H1 (cell line): ENCODE measurements around the gene CGNL1. TPM values are rescaled to one million over a fixed set of nuclear protein-coding genes. Genes with fewer than 3 reads are reported as not detected.

Experiments
- CTCF ChIA-PET: fragments of 300-600 bp; sonication (Branson Sonifier 250); formaldehyde crosslinking; loops from one replicate; lab custom pipeline; 2021; ENCODE audit not compliant: partially characterized antibody; lab: Charles Lee
- POLR2A ChIA-PET: fragments of 300-600 bp; sonication (Branson Sonifier 250); formaldehyde crosslinking; loops from one replicate; lab custom pipeline; 2021; ENCODE audit warnings: inconsistent platforms; ENCODE audit not compliant: partially characterized antibody; lab: Charles Lee
- DNase-seq, 2 experiments: peaks; one replicate each; pipeline versions ENCODE4 v3.0.0 to v3.0.0-alpha.2; 2010 to 2022; ENCODE audit warnings: low spot score in 2 of 2, low read depth in 1 of 2, mixed read lengths in 1 of 2
- FAIRE-seq: peaks from 2 replicates; lab custom pipeline; 2011; peaks lifted over from hg19 to GRCh38; lab: Jason Lieb, UNC
- H2AFZ ChIP-seq: 2 replicates; pipeline ENCODE4 v1.8.1; 2012; ENCODE audit warnings: low read length, inconsistent platforms
- H2AK5ac ChIP-seq: 2 replicates; pipeline ENCODE4 v1.6.1; 2013; ENCODE audit warnings: low read depth, low read length
- H2BK120ac ChIP-seq: replicated peaks from 2 replicates; pipeline ENCODE3; 2013; ENCODE audit warnings: low read depth, low read length, inconsistent platforms
- H2BK12ac ChIP-seq: 2 replicates; pipeline ENCODE4 v1.6.1; 2013; ENCODE audit warnings: low read depth, low read length
- H2BK15ac ChIP-seq: 2 replicates; pipeline ENCODE4 v1.6.1; 2013; ENCODE audit warnings: low read length
- H2BK20ac ChIP-seq: 2 replicates; pipeline ENCODE4 v1.6.1; 2013; ENCODE audit warnings: low read length
- H2BK5ac ChIP-seq: 2 replicates; pipeline ENCODE4 v1.6.1; 2013; ENCODE audit warnings: low read depth, low read length
- H3K14ac ChIP-seq: 2 replicates; pipeline ENCODE4 v1.6.1; 2013; ENCODE audit warnings: inconsistent platforms; ENCODE audit not compliant: insufficient read length
- H3K18ac ChIP-seq: 2 replicates; pipeline ENCODE4 v1.6.1; 2013; ENCODE audit warnings: low read length; ENCODE audit errors: extremely low read depth
- H3K23ac ChIP-seq: 2 replicates; pipeline ENCODE4 v1.6.1; 2013; ENCODE audit warnings: inconsistent platforms; ENCODE audit not compliant: insufficient read length
- H3K23me2 ChIP-seq: 2 replicates; pipeline ENCODE4 v1.6.1; 2013; ENCODE audit warnings: low read depth, low read length
- H3K27ac ChIP-seq: 2 replicates; pipeline ENCODE4 v1.6.1; 2011; ENCODE audit warnings: low read depth, low read length, inconsistent platforms
- H3K27me3 ChIP-seq, 4 experiments: replicated peaks in 1 of 4; 1 replicate in 1 of 4; 2 replicates in 3 of 4; pipeline versions ENCODE4 v1.6.1 to v1.8.1; 2011 to 2013; ENCODE audit warnings: low read length in 3 of 4, mild to moderate bottlenecking in 3 of 4, inconsistent platforms in 2 of 4, mixed read lengths in 2 of 4, moderate library complexity in 1 of 4; ENCODE audit not compliant: control insufficient read depth in 3 of 4, insufficient read depth in 3 of 4; ENCODE audit errors: extremely low read depth in 1 of 4
- H3K36me3 ChIP-seq, 4 experiments: 2 replicates each; pipeline versions ENCODE4 v1.6.1 to v1.8.1; 2011 to 2013; ENCODE audit warnings: mild to moderate bottlenecking in 4 of 4, low read length in 3 of 4, moderate library complexity in 2 of 4, control low read depth in 1 of 4, inconsistent platforms in 1 of 4; ENCODE audit not compliant: insufficient read depth in 4 of 4, control insufficient read depth in 2 of 4
- H3K4ac ChIP-seq: replicated peaks from 2 replicates; pipeline ENCODE3; 2013; ENCODE audit warnings: low read length, low read depth, mixed read lengths, inconsistent platforms; ENCODE audit not compliant: insufficient read length
- H3K4me1 ChIP-seq, 4 experiments: replicated peaks in 1 of 4; 1 replicate in 1 of 4; 2 replicates in 3 of 4; pipeline versions ENCODE4 v1.6.1 to v1.8.1; 2011 to 2013; ENCODE audit warnings: low read length in 3 of 4, inconsistent platforms in 2 of 4, mixed read lengths in 1 of 4; ENCODE audit not compliant: insufficient read depth in 4 of 4, control insufficient read depth in 3 of 4
- H3K4me2 ChIP-seq, 2 experiments: 2 replicates each; pipeline versions ENCODE4 v1.6.1 to v1.8.1; 2011 to 2013; ENCODE audit warnings: low read depth in 2 of 2, low read length in 2 of 2, control low read depth in 1 of 2, inconsistent platforms in 1 of 2, mild to moderate bottlenecking in 1 of 2; ENCODE audit not compliant: insufficient read depth in 1 of 2
- H3K4me3 ChIP-seq, 4 experiments: fragments of 200-600, 300-600 bp in 1 of 4; sonication (generic), shearing (Covaris generic), sonication (Bioruptor Twin) in 1 of 4; 2 replicates each; pipeline versions ENCODE4 v1.5.1 to v1.8.1; 2011 to 2016; ENCODE audit warnings: low read length in 4 of 4, low read depth in 3 of 4, control low read depth in 2 of 4, inconsistent platforms in 2 of 4, mild to moderate bottlenecking in 2 of 4, mixed read lengths in 1 of 4, moderate library complexity in 1 of 4; ENCODE audit not compliant: insufficient read depth in 2 of 4; ENCODE audit errors: extremely low read depth in 1 of 4
- H3K56ac ChIP-seq: replicated peaks from 2 replicates; pipeline ENCODE3; 2013; ENCODE audit warnings: low read depth, mild to moderate bottlenecking, mixed read lengths, low read length, inconsistent platforms; ENCODE audit not compliant: insufficient read length
- H3K79me1 ChIP-seq: 2 replicates; pipeline ENCODE4 v1.6.1; 2013; ENCODE audit warnings: low read depth, low read length, control low read depth
- H3K79me2 ChIP-seq, 2 experiments: 2 replicates each; pipeline versions ENCODE4 v1.6.1 to v1.8.1; 2012 to 2013; ENCODE audit warnings: low read length in 2 of 2, mild to moderate bottlenecking in 2 of 2, inconsistent platforms in 1 of 2; ENCODE audit not compliant: insufficient read depth in 2 of 2, control insufficient read depth in 1 of 2
- H3K9ac ChIP-seq, 4 experiments: replicated peaks in 1 of 4; 1 replicate in 1 of 4; 2 replicates in 3 of 4; pipeline versions ENCODE4 v1.6.1 to v1.8.1; 2011 to 2013; ENCODE audit warnings: low read depth in 3 of 4, low read length in 3 of 4, control low read depth in 2 of 4, mild to moderate bottlenecking in 2 of 4, moderate library complexity in 2 of 4, inconsistent platforms in 1 of 4; ENCODE audit errors: extremely low read depth in 1 of 4
- H3K9me3 ChIP-seq, 2 experiments: 2 replicates each; pipeline versions ENCODE4 v1.6.1 to v1.8.1; 2012 to 2013; ENCODE audit warnings: mild to moderate bottlenecking in 2 of 2, moderate library complexity in 2 of 2, control low read depth in 1 of 2, inconsistent platforms in 1 of 2, low read depth in 1 of 2, low read length in 1 of 2, mixed read lengths in 1 of 2; ENCODE audit not compliant: insufficient read depth in 2 of 2
- H4K20me1 ChIP-seq, 2 experiments: replicated peaks in 1 of 2; 2 replicates each; pipeline versions ENCODE3 to v1.8.1; 2011 to 2013; ENCODE audit warnings: inconsistent platforms in 2 of 2, low read length in 2 of 2, mild to moderate bottlenecking in 1 of 2; ENCODE audit not compliant: insufficient read depth in 2 of 2, control insufficient read depth in 1 of 2
- H4K5ac ChIP-seq: 2 replicates; pipeline ENCODE4 v1.6.1; 2013; ENCODE audit warnings: low read length, low read depth, mixed read lengths, inconsistent platforms; ENCODE audit not compliant: insufficient read length
- H4K8ac ChIP-seq: 2 replicates; pipeline ENCODE4 v1.8.0; 2013; ENCODE audit warnings: mild to moderate bottlenecking, moderate library complexity, low read length, inconsistent platforms; ENCODE audit not compliant: insufficient read depth; ENCODE audit errors: extremely low read depth
- H4K91ac ChIP-seq: replicated peaks from 2 replicates; pipeline ENCODE3; 2013; ENCODE audit warnings: low read length, mixed read lengths, inconsistent platforms; ENCODE audit not compliant: insufficient read length
- ASH2L ChIP-seq: fragments of 200-600, 300-600 bp; sonication (generic); IDR thresholded peaks from one replicate; pipeline ENCODE4 v1.7.1; 2017; ENCODE audit warnings: low read length
- ATF3 ChIP-seq: IDR thresholded peaks from 2 replicates; pipeline ENCODE4 v1.6.1; 2011; ENCODE audit warnings: low read depth, mild to moderate bottlenecking, low read length; ENCODE audit not compliant: insufficient read depth
- BACH1 ChIP-seq: IDR thresholded peaks from 2 replicates; pipeline ENCODE4 v1.6.1; 2012; ENCODE audit warnings: low read length, improper control_type of control experiment
- EGR1 ChIP-seq: IDR thresholded peaks from 2 replicates; pipeline ENCODE4 v1.6.1; 2011; ENCODE audit warnings: low read depth, low read length, borderline replicate concordance
- EZH2 ChIP-seq: fragments of 200-600 bp; sonication (generic); IDR thresholded peaks from 2 replicates; pipeline ENCODE4 v1.7.1; 2012; ENCODE audit warnings: low read depth, mild to moderate bottlenecking, moderate library complexity, low read length, inconsistent platforms; ENCODE audit not compliant: severe bottlenecking
- HDAC6 ChIP-seq: IDR thresholded peaks from one replicate; pipeline ENCODE4 v1.7.1; 2012; ENCODE audit warnings: low read depth, mild to moderate bottlenecking, inconsistent platforms, low read length, moderate library complexity
- KDM1A ChIP-seq: fragments of 200-600, 300-600 bp; sonication (generic); IDR thresholded peaks from 2 replicates; pipeline ENCODE4 v1.7.1; 2016; ENCODE audit warnings: mild to moderate bottlenecking, low read length, borderline replicate concordance
- MAFK ChIP-seq: IDR thresholded peaks from 2 replicates; pipeline ENCODE4 v1.6.1; 2012; ENCODE audit warnings: low read depth, mild to moderate bottlenecking, improper control_type of control experiment, low read length
- PHF8 ChIP-seq: fragments of 200-600 bp; sonication (generic); conservative IDR thresholded peaks from 2 replicates; pipeline ENCODE4 v1.7.1; 2012; ENCODE audit warnings: low read depth, mild to moderate bottlenecking, inconsistent platforms, low read length, moderate library complexity
- POLR2A ChIP-seq, 2 experiments: IDR thresholded peaks; 1 replicate in 1 of 2; 2 replicates in 1 of 2; pipeline ENCODE4 v1.6.1; 2011; ENCODE audit warnings: low read depth in 2 of 2, low read length in 2 of 2, mild to moderate bottlenecking in 2 of 2; ENCODE audit errors: control extremely low read depth in 1 of 2
- POLR2AphosphoS5 ChIP-seq: IDR thresholded peaks from 2 replicates; pipeline ENCODE4 v1.6.1; 2011; ENCODE audit warnings: low read depth, low read length
- RNF2 ChIP-seq: fragments of 200-900, 300-1000 bp; sonication (generic); IDR thresholded peaks from 2 replicates; pipeline ENCODE4 v1.7.1; 2016; ENCODE audit warnings: borderline replicate concordance, low read depth, mild to moderate bottlenecking, antibody characterized with exemption, low read length; ENCODE audit not compliant: poor library complexity, severe bottlenecking; ENCODE audit errors: missing control alignments
- SIRT6 ChIP-seq: IDR thresholded peaks from one replicate; pipeline ENCODE4 v1.7.1; 2012; ENCODE audit warnings: low read length, inconsistent platforms
- TAF1 ChIP-seq: IDR thresholded peaks from 2 replicates; pipeline ENCODE4 v1.6.1; 2011; ENCODE audit warnings: mild to moderate bottlenecking, low read depth, low read length
- WGBS, 2 experiments: shearing (Covaris generic) in 1 of 2; methylation state at CpG; one replicate each; pipeline versions ENCODE4 v1.1.6 to v1.1.7; 2013 to 2015; ENCODE audit warnings: low lambda C conversion rate in 2 of 2, mixed read lengths in 2 of 2, inconsistent platforms in 1 of 2, low coverage in 1 of 2, missing lambda C conversion rate in 1 of 2; ENCODE audit not compliant: insufficient replicate concordance in 2 of 2, insufficient coverage in 1 of 2, insufficient read length in 1 of 2; ENCODE audit errors: extremely low coverage in 1 of 2, missing lambda C conversion rate in 1 of 2; 5-methylcytosine and 5-hydroxymethylcytosine counted together
- polyA plus RNA-seq, 7 experiments: library from polyadenylated mRNA; depleted of rRNA in 3 of 7; stranded (reverse) in 5 of 7; unstranded in 2 of 7; fragments of >200 nt in 5 of 7; fragments of 200-250 nt in 2 of 7; gene quantifications; 1 replicate in 5 of 7; 2 replicates in 1 of 7; 4 replicates in 1 of 7; pipeline versions ENCODE4 v1.2.1 to v1.2.3, GENCODE V29; 2011 to 2013; ENCODE audit warnings: missing spikeins in 2 of 7, mixed read lengths in 2 of 7
- total RNA-seq: library from RNA; stranded (reverse); fragmentation: NEBNext Ultra II Directional; extraction: Animal tissue kit (Norgen Biotek cat#: 25700); gene quantifications from 2 replicates; pipeline ENCODE4 v1.2.1, GENCODE V29; 2021

The CGNL1 gene
- total and polyA plus RNA-seq, 2 of the 8 experiments (the other 6 are each of a cell fraction or from before 2014, with no cell fraction given) = 21.8 to 75.6 TPM

DNA sequence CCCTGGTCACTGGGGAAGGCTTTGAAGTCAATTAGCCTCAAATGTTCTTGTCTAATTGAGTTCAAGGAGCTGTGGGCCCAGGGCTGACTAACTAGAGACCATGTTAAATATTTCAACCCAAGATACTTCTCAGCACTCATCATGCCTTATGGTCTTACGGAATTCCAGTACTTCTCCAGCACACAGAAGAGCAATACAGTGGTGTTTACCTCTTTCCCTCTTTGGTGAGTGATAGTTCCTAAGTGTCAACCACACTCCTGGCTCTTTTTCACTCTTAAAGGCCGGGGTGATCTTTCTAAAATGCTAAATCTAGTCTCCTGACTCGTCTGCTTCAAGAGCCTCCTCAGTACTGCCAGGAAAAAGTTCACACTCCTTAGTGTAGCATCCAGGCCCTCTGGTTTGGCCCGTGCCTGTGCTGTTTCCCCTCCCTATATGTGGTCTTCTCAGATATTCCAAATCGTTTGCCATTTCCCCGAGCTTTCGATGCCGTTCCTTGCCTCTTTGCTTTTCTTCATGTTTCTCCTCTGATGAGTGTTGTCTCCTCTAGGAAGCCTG, 220.1 kb downstream of the CGNL1 start:
- Histone ChIP-seq H3K56ac (no peak overlapping the region), H2AK5ac (no peak overlapping the region), H2BK15ac (no peak overlapping the region), H3K23ac (no peak overlapping the region), H4K5ac (no peak overlapping the region), H2BK5ac (no peak overlapping the region), H3K9me3 (no peaks in the 10 kb centered on the region), H2BK20ac (no peak overlapping the region), H3K4me1 (peaks cover under 1 to 8% (median 4%) of the 10 kb centered on the region in 4 experiments), H4K91ac (no peak overlapping the region), H2BK12ac (no peak overlapping the region), H4K20me1 (no peaks in the 10 kb centered on the region), H3K79me2 (no peaks in the 10 kb centered on the region), H2AFZ (no peak overlapping the region), H2BK120ac (no peak overlapping the region), H3K79me1 (no peaks in the 10 kb centered on the region; the same call in 1 of the 2 replicates), H3K4me3 (no peak overlapping the region), H3K18ac (no peak overlapping the region), H3K14ac (no peak overlapping the region), H3K36me3 (no peaks in the 10 kb centered on the region), H3K27ac (no peak overlapping the region), H3K23me2 (peaks cover 3% of the 10 kb centered on the region; the same call in 1 of the 2 replicates), H4K8ac (no peak overlapping the region), H3K27me3 (peaks cover 0 to 8% (median 5%) of the 10 kb centered on the region in 4 experiments; a peak in 4 of 7 replicates), H3K4me2 (no peak overlapping the region), H3K9ac (no peak overlapping the region), H3K4ac (no peak overlapping the region)
- DNase-seq (no peak), FAIRE-seq (no peak)
- WGBS, 2 experiments = 87% methylated on average over 8 of the region's 8 CpGs; no CpG with 5 or more reads in 1 of the 2 experiments
- CTCF ChIA-PET = interaction anchor here (1.0 to 2.6 kb wide), 4 partner anchors 9 to 46 kb away, joined by 3 to 10 read pairs (median 4); no protein-coding TSS in a partner anchor
- POLR2A ChIA-PET = no interaction called here
- no peak for TF ChIP-seq KDM1A
- no peak for TF ChIP-seq TAF1
- TF ChIP-seq EGR1 = no peak
- no peak for TF ChIP-seq PHF8
- no peak for TF ChIP-seq POLR2A (IDR thresholded peaks at IDR 0.05; ENCODE audit: control extremely low read depth in 1 of 2, low read depth in 2 of 2, low read length in 2 of 2)
- no peak for TF ChIP-seq EZH2
- no peak for TF ChIP-seq BACH1
- TF ChIP-seq ATF3 = no peak
- no peak for TF ChIP-seq RNF2
- no peak for TF ChIP-seq ASH2L
- TF ChIP-seq SIRT6 = no peak
- no peak for TF ChIP-seq MAFK
- TF ChIP-seq POLR2AphosphoS5 = no peak
- TF ChIP-seq HDAC6 = no peak
